G401 (cell line): ENCODE results near the gene ACADVL. TPM values are rescaled to one million over a fixed set of nuclear protein-coding genes. Genes with fewer than 3 reads are reported as not detected.
"Not testable (repeated sequence)": the region's sequence is repeated elsewhere in the genome, so short reads cannot be mapped to it uniquely, and the experiment has no call there.

Source experiments
- DNase-seq: peaks from one replicate; pipeline ENCODE4 v3.0.0-alpha.2; 2015; ENCODE audit warnings: low spot score
- in situ Hi-C: cut with HindIII; loops from 2 replicates; pipeline ENCODE4 v1.10.0; 2016; ENCODE audit warnings: low sequenced_read_pairs, mixed read lengths
- total RNA-seq: library from RNA; depleted of rRNA; stranded (reverse); fragments of >200 nt; shearing (Covaris generic); gene quantifications from 2 replicates; pipeline ENCODE4 v1.2.3, GENCODE V29; 2014

The ACADVL gene
- total RNA-seq, 1 experiment from 2014 or later = 405 TPM

DNA sequence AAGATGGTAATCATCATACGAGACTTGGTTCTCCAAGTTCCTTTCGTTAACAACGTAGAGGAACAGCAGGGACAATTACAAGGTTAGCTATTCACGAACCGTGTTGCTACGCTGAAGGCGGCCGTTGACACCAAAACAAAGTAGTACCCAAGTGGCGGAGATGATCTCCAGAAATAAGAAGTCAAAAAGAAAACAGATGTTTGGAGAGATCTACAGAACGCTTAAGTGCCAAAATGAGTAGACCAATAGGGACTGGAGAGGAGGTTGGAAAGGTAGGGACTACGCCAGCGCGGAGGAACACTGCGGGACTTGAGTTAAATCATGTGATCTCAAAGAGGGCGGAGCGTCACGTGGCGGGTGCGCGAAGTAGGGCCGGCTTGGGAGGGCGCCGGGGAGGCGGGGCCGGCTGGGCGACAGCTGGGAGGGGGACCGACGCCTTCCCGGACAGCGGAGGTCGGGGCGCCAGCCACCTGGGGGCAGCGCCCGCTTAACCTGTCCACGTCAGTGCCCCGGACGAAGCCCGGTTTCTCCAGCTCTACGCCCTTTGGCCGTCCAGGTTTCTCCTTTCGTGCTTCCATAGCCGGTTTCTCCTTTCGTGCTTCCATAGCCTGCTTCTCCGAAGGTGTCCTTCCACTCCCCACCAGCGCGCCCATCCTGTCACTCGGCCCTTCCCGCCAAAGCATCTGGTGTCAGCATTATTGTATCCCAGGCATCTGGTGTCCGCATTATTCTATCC, 23.1 kb downstream of the ACADVL start:
- in situ Hi-C loops = no loop called here
- DNase-seq = peak; percentile 93

GRCh38 chr17:7243453-7243729, 23.7 kb downstream of the ACADVL start:
- DNase-seq = no peak
- in situ Hi-C loops = no loop called here

DNA sequence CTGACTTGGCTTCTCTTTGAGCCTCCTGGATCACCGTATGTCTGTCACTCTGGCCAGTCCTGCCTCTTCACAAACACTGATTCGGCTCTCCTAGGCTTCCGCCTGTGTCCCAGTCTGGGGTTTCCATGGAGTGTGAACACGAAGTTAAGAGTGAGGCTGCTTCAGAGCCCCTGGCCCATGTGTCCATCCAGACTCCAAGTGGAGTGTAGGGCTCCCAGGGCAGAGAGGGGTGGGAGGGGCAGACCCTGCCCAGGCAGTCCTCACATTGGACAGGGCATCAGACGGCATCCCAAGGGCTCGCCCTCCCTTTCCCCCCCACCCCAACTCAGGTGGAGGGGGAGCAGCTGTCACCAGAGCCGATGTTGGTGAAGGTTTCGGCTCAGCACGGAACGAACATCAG, 24.1 kb downstream of the ACADVL start:
- DNase-seq, in situ Hi-C loops: not testable (repeated sequence)

GRCh38 chr17:7246779-7247178, 27.0 kb downstream of the ACADVL start:
- in situ Hi-C loops = no loop called here
- no peak for DNase-seq

- in situ Hi-C loops = no loop called here
- DNase-seq = no peak
These were observed 29.1 kb downstream of the ACADVL start for GRCh38 chr17:7248796-7249195.

GRCh38 chr17:7249214-7249613, 29.5 kb downstream of the ACADVL start:
- no peak for DNase-seq
- in situ Hi-C loops = no loop called here

DNA sequence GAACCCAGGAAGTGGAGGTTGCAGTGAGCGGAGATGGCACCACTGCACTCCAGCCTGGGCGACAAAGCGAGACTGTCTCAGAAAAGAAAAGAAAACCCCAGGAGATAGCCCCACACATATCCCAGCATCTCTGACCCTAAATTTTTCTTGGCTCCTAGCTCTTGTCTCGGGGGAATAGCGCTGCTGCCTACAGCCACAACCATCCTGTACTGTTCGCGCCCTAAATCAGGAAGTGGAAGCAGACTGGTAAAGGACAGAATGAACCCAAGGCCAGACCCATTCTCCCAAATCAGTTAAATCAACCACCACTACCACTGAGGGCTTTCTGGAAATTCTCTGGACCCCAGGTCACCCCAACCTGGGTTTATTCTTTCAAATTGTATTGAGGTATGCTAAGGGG, 30.1 kb downstream of the ACADVL start:
- in situ Hi-C loops = no loop called here
- no peak for DNase-seq

DNA sequence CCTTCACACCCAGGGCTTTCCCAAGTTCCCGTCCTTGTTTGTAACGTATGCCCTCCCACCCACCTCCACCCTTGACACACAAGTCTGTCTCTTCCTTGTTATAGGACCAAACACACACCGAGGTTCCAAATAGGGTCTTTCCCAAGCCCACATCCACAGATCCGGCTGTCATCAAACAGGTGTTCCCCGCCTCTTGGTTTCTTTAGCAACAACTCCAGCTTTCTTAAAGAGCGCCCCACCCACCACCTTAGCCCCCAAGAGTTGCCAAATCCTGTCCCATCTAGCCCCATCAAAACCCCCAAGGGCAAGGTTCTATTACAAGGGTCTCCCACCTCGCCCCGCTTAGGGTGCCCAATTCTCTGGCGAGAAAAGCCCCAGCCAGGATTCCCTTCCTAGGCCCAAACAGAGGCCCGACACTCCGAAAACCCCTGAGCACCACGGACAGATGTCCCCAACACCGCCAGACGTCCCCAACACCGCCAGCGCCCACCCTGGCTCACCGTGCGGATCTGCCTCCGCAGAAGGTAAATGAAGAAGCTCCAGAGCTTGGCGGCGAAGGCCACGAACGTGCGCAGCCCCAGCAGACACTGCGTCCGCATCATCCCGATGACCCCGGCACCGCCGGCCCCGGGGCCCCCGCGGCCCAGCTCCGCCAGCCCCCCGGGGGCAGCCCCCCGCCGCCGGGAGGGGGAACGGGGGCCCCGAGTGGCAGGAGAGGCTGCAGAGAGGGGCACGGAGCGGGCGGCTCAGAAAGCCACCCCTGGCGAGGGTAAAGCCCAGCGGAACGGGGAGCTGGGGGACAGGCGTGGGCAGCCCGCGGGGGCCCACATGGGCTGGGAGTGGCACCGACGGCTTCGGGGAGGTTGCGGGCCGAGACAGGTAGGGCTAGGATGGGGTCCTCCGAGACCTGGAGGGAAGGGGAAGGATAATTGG, 31.2 kb downstream of the ACADVL start:
- DNase-seq = no peak
- in situ Hi-C loops = no loop called here

DNA sequence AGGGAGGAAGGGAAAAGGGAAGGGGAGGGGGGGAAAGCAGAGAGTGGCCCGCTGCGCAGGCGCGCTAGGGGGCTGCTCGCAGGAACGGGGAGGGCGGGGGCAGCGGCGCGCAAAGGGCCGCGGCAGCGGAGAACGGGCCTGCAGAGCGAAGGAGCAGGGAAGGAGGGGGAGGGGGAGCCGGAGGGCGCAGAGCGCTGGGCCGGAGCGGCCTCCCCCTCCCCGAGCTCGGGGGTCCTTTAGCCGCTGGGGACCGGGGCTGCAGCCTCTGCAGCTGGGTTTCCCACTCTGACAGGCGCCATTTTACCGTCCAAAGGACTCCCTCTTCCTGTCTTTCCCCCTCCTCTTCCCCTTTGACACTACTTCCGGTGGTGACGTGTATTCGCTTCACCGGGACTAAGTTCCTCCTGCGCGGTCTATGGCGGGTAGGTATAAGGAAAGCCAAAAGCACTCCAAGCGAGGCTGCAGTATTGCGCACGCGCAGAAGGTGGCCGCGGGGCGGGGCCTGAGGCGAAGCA, 32.0 kb downstream of the ACADVL start, which contains the start of gene CTDNEP1:
TSS of gene CTDNEP1 (minus strand) at position 74 of the 515 bp plus-strand sequence. CDS start 438 bp downstream, outside the sequence.
- in situ Hi-C loops = no loop called here
- DNase-seq = peak; percentile 100

DNA sequence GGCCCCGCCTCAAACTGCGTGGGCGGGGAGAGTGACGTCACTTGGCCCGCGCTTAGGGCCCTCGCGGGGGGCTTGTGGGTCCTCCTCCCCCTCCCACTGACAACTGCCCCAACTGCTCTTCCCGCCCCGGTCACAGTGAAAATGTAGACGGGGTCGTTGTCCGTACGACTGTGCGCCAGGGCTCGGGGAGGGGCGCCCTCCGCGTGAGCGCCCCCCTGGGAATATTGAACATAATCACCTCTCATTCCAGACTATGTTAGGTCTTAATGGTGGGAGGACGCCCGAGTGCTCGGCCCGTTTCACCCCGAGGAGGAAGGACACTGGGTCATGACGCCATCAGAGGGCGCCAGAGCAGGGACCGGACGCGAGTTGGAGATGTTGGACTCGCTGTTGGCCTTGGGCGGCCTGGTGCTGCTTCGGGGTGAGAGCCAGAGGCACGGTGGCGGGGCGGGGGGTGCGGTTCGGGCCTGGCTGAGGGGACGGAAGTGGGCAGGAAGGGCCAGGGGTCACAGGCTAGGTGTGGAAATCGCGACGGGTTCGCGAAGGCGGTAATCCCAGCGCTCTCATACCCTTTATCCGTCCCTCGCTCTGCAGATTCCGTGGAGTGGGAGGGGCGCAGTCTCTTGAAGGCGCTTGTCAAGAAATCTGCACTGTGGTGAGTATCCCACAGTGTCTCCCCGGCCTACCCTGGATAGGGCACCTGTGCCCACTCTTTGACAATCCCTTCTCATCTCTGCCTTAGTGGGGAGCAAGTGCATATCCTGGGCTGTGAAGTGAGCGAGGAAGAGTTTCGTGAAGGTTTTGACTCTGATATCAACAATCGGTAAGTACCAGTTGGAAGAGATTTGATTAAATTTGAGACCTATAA, 32.7 kb downstream of the ACADVL start, which contains the start of gene ELP5:
TSS of gene ELP5 (plus strand) at position 40 of the 868 bp plus-strand sequence. CDS start at position 376, 336 bp downstream.
- DNase-seq = peak; percentile 93

GRCh38 chr17:7253082-7253481, 33.3 kb downstream of the ACADVL start:
- in situ Hi-C loops = no loop called here
- no peak for DNase-seq

More for the DNA sequence above, 32.7 kb downstream of the ACADVL start, which contains the start of gene ELP5:
- in situ Hi-C loops = no loop called here

GRCh38 chr17:7254511-7254910, 34.8 kb downstream of the ACADVL start:
- DNase-seq = no peak
- in situ Hi-C loops = no loop called here

GRCh38 chr17:7256766-7257456, 37.2 kb downstream of the ACADVL start:
- in situ Hi-C loops = no loop called here

DNA sequence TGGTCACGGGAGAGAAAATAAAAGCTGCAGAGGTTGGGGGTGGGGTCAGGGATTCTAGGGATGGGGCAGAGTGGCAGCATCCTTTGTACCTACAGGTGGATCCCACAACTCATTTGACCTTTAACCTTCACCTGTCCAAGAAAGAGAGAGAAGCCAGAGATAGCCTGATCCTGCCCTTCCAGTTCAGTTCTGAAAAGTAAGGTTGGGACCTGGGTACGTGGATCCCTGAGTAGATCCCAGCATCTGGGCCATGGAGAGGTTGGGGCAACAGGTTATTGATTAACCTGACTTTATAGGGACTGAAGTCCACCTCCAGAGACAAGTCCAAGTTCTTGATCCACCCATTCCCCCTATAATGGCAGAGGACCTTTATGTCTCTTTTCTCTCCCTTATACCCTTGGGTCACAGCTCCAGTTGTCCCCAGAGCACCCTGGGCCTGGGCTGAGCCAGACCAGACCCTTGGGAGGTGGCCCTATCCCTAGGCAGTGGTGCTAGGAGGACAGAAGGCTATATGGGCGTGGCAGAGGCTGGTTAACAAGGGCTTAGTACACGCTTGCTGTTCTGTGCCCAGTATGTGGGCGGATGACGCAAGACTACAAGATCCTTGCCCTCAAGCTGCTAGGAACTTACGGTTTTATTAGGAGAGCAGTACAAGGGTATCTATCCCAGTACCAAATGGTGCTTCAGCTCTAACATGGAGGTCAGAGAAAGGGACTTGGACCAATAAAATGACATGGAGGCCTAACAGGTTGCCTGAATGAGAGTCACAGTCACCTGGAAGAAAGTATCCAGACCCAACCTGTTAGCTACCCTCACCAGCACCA, 39.2 kb downstream of the ACADVL start:
- in situ Hi-C loops = no loop called here
- DNase-seq = no peak

More at GRCh38 chr17:7256766-7257456, 37.2 kb downstream of the ACADVL start:
- no peak for DNase-seq

GRCh38 chr17:7259555-7259889, 39.8 kb downstream of the ACADVL start:
- no peak for DNase-seq
- in situ Hi-C loops = no loop called here

- in situ Hi-C loops = no loop called here
- DNase-seq = no peak
These were observed 40.4 kb downstream of the ACADVL start for GRCh38 chr17:7260151-7260550.

GRCh38 chr17:7260651-7261378, 41.1 kb downstream of the ACADVL start:
- no peak for DNase-seq
- in situ Hi-C loops = no loop called here
